K562 (cell line): ENCODE results near the gene SH3TC2. TPM values are rescaled to one million over a fixed set of nuclear protein-coding genes. Genes with fewer than 3 reads are reported as not detected.

ENCODE experiments used
- ATAC-seq: fragments of 200-7000 bp; cut with Tn5 transposase; 3 replicates; pipeline ENCODE4 v1.9.1; 2020; ENCODE audit warnings: moderate library complexity
- BruUV-seq: library from RNA; stranded (reverse); fragments of 400-500 nt; replicated peaks from 2 replicates; lab custom pipeline; 2021; lab: Mats Ljungman, UMichigan
- CTCF ChIA-PET: fragments of 300-600 bp; formaldehyde crosslinking; extraction: SDS; loops from one replicate; lab custom pipeline; 2021; ENCODE audit warnings: low intra/inter-chr PET ratio; lab: Yijun Ruan, JAX
- POLR2A ChIA-PET: fragments of 300-600, 350-650 bp; sonication (Branson Sonifier 250); formaldehyde crosslinking; extraction: SDS; loops from one replicate; lab custom pipeline; 2021; ENCODE audit warnings: antibody characterized with exemption, inconsistent platforms; lab: Yijun Ruan, JAX
- DNase-seq, 4 experiments: peaks; one replicate each; pipeline versions ENCODE4 v3.0.0 to v3.0.0-alpha.2; 2011 to 2018; ENCODE audit warnings: low spot score in 3 of 4, mixed read lengths in 3 of 4; ENCODE audit errors: extremely low read depth in 1 of 4
- FAIRE-seq: peaks from 2 replicates; lab custom pipeline; 2011; peaks lifted over from hg19 to GRCh38; lab: Jason Lieb, UNC
- H2AFZ ChIP-seq: 2 replicates; pipeline ENCODE4 v1.6.0; 2011; ENCODE audit warnings: low read depth, low read length, control low read depth, inconsistent platforms
- H3K27ac ChIP-seq: fragments of 200-600 bp; 3 replicates; pipeline ENCODE4 v1.8.0; 2011; ENCODE audit warnings: low read depth, mild to moderate bottlenecking, control low read depth, inconsistent platforms, low read length, moderate library complexity, mixed read lengths; ENCODE audit errors: extremely low read depth
- H3K27me3 ChIP-seq, 2 experiments: fragments of 300-600 bp in 1 of 2; 2 replicates in 1 of 2; 3 replicates in 1 of 2; pipeline versions ENCODE4 v1.6.0 to v1.8.0; 2011; ENCODE audit warnings: inconsistent platforms in 2 of 2, low read length in 2 of 2, mild to moderate bottlenecking in 1 of 2, mixed read lengths in 1 of 2, moderate library complexity in 1 of 2; ENCODE audit not compliant: control insufficient read depth in 2 of 2, insufficient read depth in 2 of 2
- H3K36me3 ChIP-seq: fragments of 300-600 bp; 3 replicates; pipeline ENCODE4 v1.8.0; 2011; ENCODE audit warnings: mild to moderate bottlenecking, low read length, inconsistent platforms; ENCODE audit not compliant: control insufficient read depth, insufficient read depth
- H3K4me1 ChIP-seq, 2 experiments: fragments of 200-600 bp in 1 of 2; replicated peaks in 1 of 2; 2 replicates in 1 of 2; 3 replicates in 1 of 2; pipeline versions ENCODE4 v1.5.1 to v1.8.0; 2011; ENCODE audit warnings: inconsistent platforms in 2 of 2, low read length in 2 of 2, mild to moderate bottlenecking in 1 of 2, mixed read lengths in 1 of 2, moderate library complexity in 1 of 2; ENCODE audit not compliant: control insufficient read depth in 2 of 2, insufficient read depth in 2 of 2
- H3K4me2 ChIP-seq: 2 replicates; pipeline ENCODE4 v1.6.1; 2011; ENCODE audit warnings: low read length, control low read depth, inconsistent platforms, mixed read lengths; ENCODE audit not compliant: insufficient read depth
- H3K4me3 ChIP-seq: fragments of 200-600 bp; sonication (generic), shearing (Covaris generic); 2 replicates; pipeline ENCODE4 v1.5.1; 2016; ENCODE audit warnings: control low read depth, inconsistent platforms
- H3K79me2 ChIP-seq: fragments of 200-600 bp; 3 replicates; pipeline ENCODE4 v1.8.0; 2011; ENCODE audit warnings: low read length, inconsistent platforms; ENCODE audit not compliant: control insufficient read depth, insufficient read depth
- H3K9ac ChIP-seq, 2 experiments: 2 replicates each; pipeline versions ENCODE4 v1.6.0 to v1.6.1; 2011; ENCODE audit warnings: low read depth in 2 of 2, low read length in 2 of 2, control low read depth in 1 of 2, inconsistent platforms in 1 of 2, mild to moderate bottlenecking in 1 of 2, mixed read lengths in 1 of 2; ENCODE audit not compliant: insufficient read depth in 1 of 2
- H3K9me1 ChIP-seq: one replicate; pipeline ENCODE4 v1.6.0; 2011; ENCODE audit warnings: inconsistent platforms, mild to moderate bottlenecking, low read length, moderate library complexity; ENCODE audit not compliant: control insufficient read depth, insufficient read depth
- H3K9me3 ChIP-seq: replicated peaks from 2 replicates; pipeline ENCODE4 v1.5.1; 2011; ENCODE audit warnings: low read depth, low read length, inconsistent platforms; ENCODE audit not compliant: control insufficient read depth, insufficient read depth
- H4K20me1 ChIP-seq: replicated peaks from 2 replicates; pipeline ENCODE4 v1.6.1; 2011; ENCODE audit warnings: low read length, inconsistent platforms, mixed read lengths; ENCODE audit not compliant: control insufficient read depth, insufficient read depth
- ATF6 ChIP-seq: sonication (generic); formaldehyde crosslinking; IDR thresholded peaks from 2 replicates; pipeline ENCODE4 v1.4.0; 2020; ENCODE audit warnings: mild to moderate bottlenecking, missing genetic modification reagents
- CREB3L1 ChIP-seq: fragments of 450-650 bp; IDR thresholded peaks from 2 replicates; pipeline ENCODE4 v1.6.1; 2014; ENCODE audit warnings: low read depth, mild to moderate bottlenecking, moderate library complexity, borderline replicate concordance
- DDX20 ChIP-seq: fragments of 450-650 bp; IDR thresholded peaks from 2 replicates; pipeline ENCODE4 v1.6.1; 2016; ENCODE audit warnings: missing genetic modification characterization, low read depth, mild to moderate bottlenecking, missing compliant biosample characterization, moderate library complexity
- MAFG ChIP-seq: fragments of 450-650 bp; conservative IDR thresholded peaks from 2 replicates; pipeline ENCODE4 v1.6.1; 2016; ENCODE audit warnings: missing genetic modification characterization, missing compliant biosample characterization
- MNT ChIP-seq, 2 experiments: fragments of 450-650 bp; conservative IDR thresholded peaks; 2 replicates each; pipeline ENCODE4 v1.6.1; 2017; ENCODE audit warnings: mild to moderate bottlenecking in 2 of 2, moderate library complexity in 2 of 2
- NFE2L1 ChIP-seq: fragments of 450-650 bp; IDR thresholded peaks from 2 replicates; pipeline ENCODE4 v1.6.1; 2016; ENCODE audit warnings: missing genetic modification characterization, low read depth, mild to moderate bottlenecking, missing compliant biosample characterization, moderate library complexity, borderline replicate concordance
- NFIC ChIP-seq: fragments of 450-650 bp; IDR thresholded peaks from 2 replicates; pipeline ENCODE4 v1.6.1; 2017; ENCODE audit warnings: mild to moderate bottlenecking, inconsistent platforms
- RBM25 ChIP-seq: fragments of 200-400 bp; formaldehyde crosslinking; IDR thresholded peaks from 2 replicates; pipeline ENCODE4 v1.6.1; 2018; ENCODE audit warnings: low read length, low read depth, moderate library complexity; ENCODE audit not compliant: severe bottlenecking
- RNF2 ChIP-seq: sonication (generic); IDR thresholded peaks from 2 replicates; pipeline ENCODE4 v1.6.1; 2016
- TAF15 ChIP-seq: fragments of 200-400 bp; formaldehyde crosslinking; IDR thresholded peaks from 2 replicates; pipeline ENCODE4 v1.6.1; 2017; ENCODE audit warnings: mild to moderate bottlenecking, low read depth, low read length, moderate library complexity
- TARDBP ChIP-seq: fragments of 450-650 bp; IDR thresholded peaks from 2 replicates; pipeline ENCODE4 v1.6.1; 2016
- TSC22D4 ChIP-seq: fragments of 450-650 bp; IDR thresholded peaks from 2 replicates; pipeline ENCODE4 v1.6.1; 2016; ENCODE audit warnings: missing genetic modification characterization, missing biosample characterization, control low read depth
- ZNF124 ChIP-seq: sonication (generic); formaldehyde crosslinking; IDR thresholded peaks from 2 replicates; pipeline ENCODE4 v1.8.1; 2022; ENCODE audit warnings: missing genetic modification reagents
- ZNF316 ChIP-seq: fragments of 450-650 bp; IDR thresholded peaks from 2 replicates; pipeline ENCODE4 v1.6.1; 2016
- ZNF511 ChIP-seq: sonication (generic); formaldehyde crosslinking; IDR thresholded peaks from 2 replicates; pipeline ENCODE4 v1.8.0; 2022; ENCODE audit warnings: mild to moderate bottlenecking, missing genetic modification reagents
- ZSCAN32 ChIP-seq: fragments of 450-650 bp; formaldehyde crosslinking; IDR thresholded peaks from 2 replicates; pipeline ENCODE4 v1.4.0; 2020; ENCODE audit warnings: mild to moderate bottlenecking, moderate library complexity
- WGBS: fragments of 100-300 bp; shearing (Covaris generic); methylation state at CpG from one replicate; pipeline ENCODE4 v1.1.6; 2016; ENCODE audit warnings: low coverage, mixed read lengths; ENCODE audit not compliant: insufficient coverage; ENCODE audit errors: missing lambda C conversion rate; 5-methylcytosine and 5-hydroxymethylcytosine counted together
- in situ Hi-C: fragments of 300-500 bp; cut with MboI; formaldehyde crosslinking; loops from 4 replicates; pipeline ENCODE4 v1.15.0; 2018; ENCODE audit warnings: inconsistent platforms, mixed read lengths
- intact Hi-C: fragments of 100-400 bp; cut with micrococcal nuclease; formaldehyde crosslinking; loops from 2 replicates; pipeline ENCODE4 v1.14.2; 2022
- polyA plus RNA-seq, 8 experiments: library from polyadenylated mRNA; depleted of rRNA in 4 of 8; stranded (reverse) in 5 of 8; unstranded in 3 of 8; fragments of >200 nt; fragmentation: Nextera tagmentation in 2 of 8; fragmentation: Illumina TruSeq in 1 of 8; extraction: Ambion mirVana in 2 of 8; extraction: Trizol in 1 of 8; gene quantifications; 2 replicates each; pipeline versions ENCODE4 v1.2.1 to v1.2.3, GENCODE V29; 2011 to 2014; ENCODE audit warnings: inconsistent platforms in 1 of 8, missing spikeins in 1 of 8
- total RNA-seq, 7 experiments: library from RNA; depleted of rRNA in 6 of 7; stranded (reverse); fragments of >200 nt in 6 of 7; fragmentation: Illumina TruSeq in 2 of 7; extraction: Trizol in 2 of 7; gene quantifications; 2 replicates each; pipeline versions ENCODE4 v1.2.1 to v1.2.3, GENCODE V29; 2011 to 2021; ENCODE audit warnings: low replicate concordance in 1 of 7

SH3TC2 gene
- total and polyA plus RNA-seq, 9 of the 15 experiments (the other 6 are each of a cell fraction or from before 2014, with no cell fraction given), result 0.03 to 0.80 (median 0.55) TPM; not detected in 1

GRCh38 chr5:149060325-149060724 is 2.5 kb downstream of the SH3TC2 start (continued):
- TF ChIP-seq TSC22D4 (no peak), CREB3L1 (no peak), NFIC (peak; percentile 52), MAFG (tag) (no peak), TAF15 (no peak)

- no peaks in the 10 kb centered on the region for H3K9me1 ChIP-seq
- WGBS, result 23% methylated on average over 3 of the region's 3 CpGs
- no peaks in the 10 kb centered on the region for H3K36me3 ChIP-seq
- in situ Hi-C loops (no loop called here), intact Hi-C loops (no loop called here)
- no peak overlapping the region for H3K4me3 ChIP-seq
- no peak for TF ChIP-seq ZNF124
- TF ChIP-seq RBM25, result no peak
- no peak for TF ChIP-seq ZSCAN32
- TF ChIP-seq MNT (conservative IDR thresholded peaks at IDR 0.05), result no peak
- TF ChIP-seq ATF6, result no peak
- no peak for TF ChIP-seq DDX20 (tag)
- TF ChIP-seq RNF2, result no peak
- TF ChIP-seq ZNF511 (CRISPR knock-in tag), result no peak
- TF ChIP-seq MAFG (tag), result peak; percentile 63
- TF ChIP-seq NFE2L1 (tag), result peak; percentile 26; the same call in 1 of the 2 replicates
- peak; percentile 40; the same call in 1 of the 2 replicates for TF ChIP-seq ZNF316
- TF ChIP-seq TARDBP, result no peak
- peaks cover 0 to 7% of the 10 kb centered on the region in 2 experiments; a peak in 3 of 5 replicates for H3K4me1 ChIP-seq
- FAIRE-seq (peak; percentile 40), ATAC-seq (no peak), DNase-seq (no peak)
- H3K27ac ChIP-seq, result no peak overlapping the region
- H3K79me2 ChIP-seq, result no peaks in the 10 kb centered on the region
- no TSS peak for BruUV-seq
- CTCF ChIA-PET, result no interaction called here
- H3K4me2 ChIP-seq, result no peak overlapping the region
- no peaks in the 10 kb centered on the region for H3K27me3 ChIP-seq
- POLR2A ChIA-PET, result interaction anchor here (1.0 to 1.2 kb wide), 3 partner anchors 8 to 19 kb away, joined by 3 read pairs; no protein-coding TSS in a partner anchor
- H2AFZ ChIP-seq, result no peak overlapping the region
- no peak overlapping the region for H3K9ac ChIP-seq
- H4K20me1 ChIP-seq, result no peaks in the 10 kb centered on the region
- no peaks in the 10 kb centered on the region for H3K9me3 ChIP-seq
These were observed 6.2 kb downstream of the SH3TC2 start for GRCh38 chr5:149056616-149057165.
